ENCODE data around the gene STPG2. TPM values are rescaled to one million over a fixed set of nuclear protein-coding genes. Genes with fewer than 3 reads are reported as not detected.
"Not testable (repeated sequence)": the region's sequence is repeated elsewhere in the genome, so short reads cannot be mapped to it uniquely, and the experiment has no call there.

STPG2 gene
- total and polyA plus RNA-seq, 2 of the 4 experiments (the other 2 are of a cell fraction), result not detected

DNA sequence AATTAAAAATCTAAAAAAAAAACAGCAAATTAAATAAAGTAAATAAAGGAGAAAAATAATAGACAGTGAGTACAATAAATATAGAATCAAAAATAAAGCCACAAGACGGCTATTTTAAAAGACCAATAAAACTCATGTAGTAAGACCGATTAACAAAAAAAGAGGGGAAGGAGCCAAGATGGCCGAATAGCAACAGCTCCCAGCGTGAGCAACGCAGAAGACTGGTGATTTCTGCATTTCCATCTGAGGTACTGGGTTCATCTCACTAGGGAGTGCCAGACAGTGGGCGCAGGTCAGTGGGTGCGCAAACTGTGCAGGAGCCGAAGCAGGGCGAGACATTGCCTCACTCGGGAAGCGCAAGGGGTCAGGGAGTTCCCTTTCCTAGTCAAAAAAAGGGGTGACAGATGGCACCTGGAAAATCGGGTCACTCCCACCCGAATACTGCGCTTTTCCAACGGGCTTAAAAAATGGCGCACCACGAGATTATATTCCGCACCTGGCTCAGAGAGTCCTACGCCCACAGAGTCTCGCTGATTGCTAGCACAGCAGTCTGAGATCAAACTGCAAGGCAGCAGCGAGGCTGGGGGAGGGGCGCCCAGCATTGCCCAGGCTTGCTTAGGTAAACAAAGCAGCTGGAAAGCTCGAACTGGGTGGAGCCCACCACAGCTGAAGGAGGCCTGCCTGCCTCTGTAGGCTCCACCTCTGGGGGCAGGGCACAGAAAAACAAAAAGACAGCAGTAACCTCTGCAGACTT, 239.7 kb downstream of the STPG2 start:
- H3K27me3 ChIP-seq (ENCODE audit: control insufficient read depth, insufficient read depth, low read length); H3K18ac ChIP-seq (ENCODE audit: low read depth, low read length); H3K4me1 ChIP-seq (ENCODE audit: control insufficient read depth, insufficient read depth, low read length); H3K79me1 ChIP-seq (ENCODE audit: low read depth in 1 of 2, low read length in 2 of 2); H4K5ac ChIP-seq (ENCODE audit: low read depth, low read length); H3K23ac ChIP-seq (ENCODE audit: low read depth, low read length); H2BK15ac ChIP-seq (ENCODE audit: low read depth, low read length); H2BK120ac ChIP-seq (ENCODE audit: low read depth, low read length); H2BK5ac ChIP-seq (ENCODE audit: low read depth, low read length, poor library complexity, severe bottlenecking); CTCF ChIA-PET; ATAC-seq (ENCODE audit: low read depth); H4K20me1 ChIP-seq (ENCODE audit: insufficient read depth, low read length); BruUV-seq (replicated peaks); H2AFZ ChIP-seq (replicated peaks; ENCODE audit: low read length, poor library complexity); H3K4ac ChIP-seq (ENCODE audit: low read depth, low read length); H3K36me3 ChIP-seq (ENCODE audit: control insufficient read depth, insufficient read depth, low read length); in situ Hi-C loops (cut with MboI; ENCODE audit: low sequenced_read_pairs); H3K4me3 ChIP-seq (ENCODE audit: insufficient read depth, low read depth, low read length); H3K56ac ChIP-seq (ENCODE audit: extremely low read depth, insufficient read depth, low read length); dilution Hi-C loops (cut with HindIII; ENCODE audit: low sequenced_read_pairs, unreplicated experiment); intact Hi-C loops (cut with micrococcal nuclease); H3K9me1 ChIP-seq (ENCODE audit: insufficient read depth, low read length); H4K91ac ChIP-seq (ENCODE audit: insufficient read depth, low read depth, low read length); H3K9me3 ChIP-seq (ENCODE audit: control insufficient read depth, insufficient read depth, low read length); H4K8ac ChIP-seq (ENCODE audit: low read depth in 2 of 2, low read length in 2 of 2); H3K14ac ChIP-seq (replicated peaks; ENCODE audit: low read depth, low read length); H3K4me2 ChIP-seq (ENCODE audit: low read depth, low read length); H2AK5ac ChIP-seq (ENCODE audit: low read depth, low read length); H2AK9ac ChIP-seq (replicated peaks; ENCODE audit: low read depth, low read length, poor library complexity); H3K9ac ChIP-seq (ENCODE audit: low read depth, low read length); DNase-seq; POLR2A ChIA-PET (ENCODE audit: unreplicated experiment); H2BK20ac ChIP-seq (ENCODE audit: low read depth, low read length); H3K27ac ChIP-seq (ENCODE audit: insufficient read depth, low read length): not testable (repeated sequence)
- no CpG with 5 or more reads among the region's 23 CpGs for whole genome bisulfite sequencing, 2 experiments (ENCODE audit: extremely low coverage in 2 of 2, insufficient read length in 1 of 2)
